Endothelial cell of hepatic sinusoid (primary cell): ENCODE results near the gene ETV6.
"Not testable (repeated sequence)": the region's sequence is repeated elsewhere in the genome, so short reads cannot be mapped to it uniquely, and the experiment has no call there.

Source experiments
- in situ Hi-C: cut with HindIII; loops from 2 replicates; pipeline ENCODE4 v1.10.0; 2017; ENCODE audit warnings: low sequenced_read_pairs

The ETV6 gene

GRCh38 chr12:11666131-11667050 lies 16.9 kb downstream of the ETV6 start:
- in situ Hi-C loops, result no loop called here

- in situ Hi-C loops, result no loop called here
These were observed 17.7 kb downstream of the ETV6 start for GRCh38 chr12:11667171-11667570.

- in situ Hi-C loops, result no loop called here
These were observed 19.1 kb downstream of the ETV6 start for GRCh38 chr12:11668611-11669010.

- in situ Hi-C loops, result no loop called here
These were observed 19.9 kb downstream of the ETV6 start for GRCh38 chr12:11669348-11669747.

GRCh38 chr12:11672256-11673191 lies 23.1 kb downstream of the ETV6 start:
- in situ Hi-C loops, result no loop called here

- in situ Hi-C loops, result no loop called here
These were observed 24.4 kb downstream of the ETV6 start for GRCh38 chr12:11673666-11674461.

GRCh38 chr12:11674894-11675390 lies 25.5 kb downstream of the ETV6 start:
- in situ Hi-C loops, result no loop called here

- in situ Hi-C loops, result no loop called here
These were observed 26.6 kb downstream of the ETV6 start for GRCh38 chr12:11676052-11676451.

GRCh38 chr12:11677093-11677492 lies 27.6 kb downstream of the ETV6 start:
- in situ Hi-C loops, result no loop called here

GRCh38 chr12:11677752-11678151 lies 28.3 kb downstream of the ETV6 start:
- in situ Hi-C loops, result no loop called here

- in situ Hi-C loops, result no loop called here
These were observed 29.3 kb downstream of the ETV6 start for GRCh38 chr12:11678781-11679180.

GRCh38 chr12:11681207-11681606 lies 31.7 kb downstream of the ETV6 start:
- in situ Hi-C loops, result no loop called here

GRCh38 chr12:11681695-11682094 lies 32.2 kb downstream of the ETV6 start:
- in situ Hi-C loops, result not testable (repeated sequence)

- in situ Hi-C loops, result no loop called here
These were observed 34.9 kb downstream of the ETV6 start for GRCh38 chr12:11684393-11684792.

GRCh38 chr12:11684811-11685210 lies 35.3 kb downstream of the ETV6 start:
- in situ Hi-C loops, result no loop called here

GRCh38 chr12:11685316-11685715 lies 35.8 kb downstream of the ETV6 start:
- in situ Hi-C loops, result no loop called here

- in situ Hi-C loops, result no loop called here
These were observed 36.2 kb downstream of the ETV6 start for GRCh38 chr12:11685716-11686115.

- in situ Hi-C loops, result no loop called here
These were observed 36.6 kb downstream of the ETV6 start for GRCh38 chr12:11686120-11686519.

- in situ Hi-C loops, result no loop called here
These were observed 38.1 kb downstream of the ETV6 start for GRCh38 chr12:11687528-11687927.

GRCh38 chr12:11688379-11688778 lies 38.9 kb downstream of the ETV6 start:
- in situ Hi-C loops, result no loop called here

GRCh38 chr12:11688831-11689230 lies 39.4 kb downstream of the ETV6 start:
- in situ Hi-C loops, result no loop called here
